ENCODE results near the gene DAB1.

Gene DAB1

GRCh38 chr1:57272601-57273000 lies 151.3 kb downstream of the DAB1 start:
- no peak for DNase-seq (ENCODE audit: low read depth, low spot score)

- DNase-seq (ENCODE audit: low read depth, low spot score) = no peak
These were observed 151.7 kb downstream of the DAB1 start for GRCh38 chr1:57272150-57272549.

GRCh38 chr1:57270927-57271698 lies 152.7 kb downstream of the DAB1 start:
- no peak for DNase-seq (ENCODE audit: low read depth, low spot score)

DNA sequence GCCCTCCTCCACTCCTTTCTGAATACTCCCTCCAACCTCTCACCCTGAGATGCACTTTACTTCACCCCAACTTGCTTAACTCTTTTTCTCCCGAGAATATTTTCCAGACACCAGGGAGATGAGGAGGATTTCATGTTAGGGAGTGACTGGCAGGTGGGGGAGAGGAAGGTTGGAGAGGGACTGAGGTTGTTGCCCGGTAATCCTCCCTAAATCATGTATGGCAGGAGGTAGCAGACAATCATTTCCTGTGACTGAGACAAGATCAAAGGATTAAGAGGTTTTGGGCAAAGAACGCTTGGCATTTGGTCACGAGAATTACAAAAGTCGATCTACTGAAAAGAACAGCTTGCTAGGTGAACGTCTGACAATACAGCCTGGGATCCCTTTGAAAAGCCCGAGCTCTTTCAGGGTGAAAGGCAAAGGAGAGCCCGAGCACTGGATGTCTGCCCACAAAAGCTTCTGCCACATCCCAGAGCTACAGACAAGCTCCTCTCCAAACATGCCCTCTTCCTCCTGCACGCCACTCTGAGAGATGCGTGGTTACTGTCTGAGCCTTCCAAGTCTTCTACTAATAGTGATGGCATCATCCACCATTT lies 154.1 kb downstream of the DAB1 start:
- no peak for DNase-seq (ENCODE audit: low read depth, low spot score)

- DNase-seq (ENCODE audit: low read depth, low spot score) = no peak
These were observed 158.8 kb downstream of the DAB1 start for GRCh38 chr1:57265104-57265503.

DNA sequence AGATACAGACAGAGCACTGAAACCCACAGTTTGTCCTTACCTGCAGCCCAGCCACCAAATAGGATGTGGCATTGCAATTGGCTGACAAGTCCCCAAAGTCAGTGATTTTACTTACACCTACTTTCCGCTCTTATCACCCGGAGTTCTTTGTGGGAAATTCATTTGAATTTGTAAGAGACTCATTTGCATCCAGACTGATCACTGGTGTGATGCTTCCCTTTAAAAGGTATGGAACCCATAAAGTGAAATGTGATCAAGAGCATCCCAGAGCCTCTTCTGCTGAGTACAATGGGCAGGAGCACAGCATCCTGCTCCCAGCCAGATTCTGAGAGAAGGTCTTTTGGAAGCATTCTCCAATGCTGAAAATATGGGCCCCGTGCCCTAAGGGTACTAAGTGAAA lies 161.4 kb downstream of the DAB1 start:
- no peak for DNase-seq (ENCODE audit: low read depth, low spot score)

DNA sequence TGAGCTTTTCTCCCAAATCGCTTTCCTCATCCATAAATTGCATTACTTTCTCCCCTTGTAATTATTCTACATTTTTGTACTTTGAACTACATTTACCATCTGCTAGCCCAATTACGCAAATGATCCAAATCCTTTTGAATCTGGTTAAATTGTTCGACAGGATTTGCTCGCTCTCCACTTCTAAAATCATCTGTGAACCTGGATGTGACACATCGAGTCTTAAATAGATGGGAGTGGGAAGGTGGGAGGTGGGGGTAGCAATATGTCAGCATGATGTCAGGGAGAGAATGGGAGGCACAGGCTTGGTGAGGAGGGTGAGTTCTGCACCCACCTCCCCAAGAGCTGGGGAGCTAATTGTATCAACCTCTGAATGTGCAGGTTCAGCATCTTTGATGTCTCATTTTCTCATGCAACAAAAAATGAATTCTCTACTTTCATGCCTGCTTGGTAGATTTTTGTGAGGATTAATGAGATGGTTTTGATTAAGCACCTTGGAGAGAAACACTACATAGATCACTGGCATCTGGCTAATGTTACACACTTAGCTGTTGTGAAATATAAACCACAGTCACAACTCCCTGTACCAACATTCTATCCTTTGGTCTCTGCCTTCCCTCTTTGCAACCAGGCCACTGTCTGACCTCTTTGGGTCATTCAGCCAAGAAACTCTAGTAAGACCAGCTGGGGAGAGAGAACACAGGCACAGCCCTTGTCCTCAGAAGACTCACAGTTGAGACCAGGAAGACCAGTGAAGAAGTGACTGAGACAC lies 165.1 kb downstream of the DAB1 start:
- DNase-seq (ENCODE audit: low read depth, low spot score) = no peak

- no peak for DNase-seq (ENCODE audit: low read depth, low spot score)
These were observed 167.9 kb downstream of the DAB1 start for GRCh38 chr1:57255945-57256344.

GRCh38 chr1:57254022-57254421 lies 169.8 kb downstream of the DAB1 start:
- DNase-seq (ENCODE audit: low read depth, low spot score) = no peak

GRCh38 chr1:57252597-57253294 lies 171.1 kb downstream of the DAB1 start:
- no peak for DNase-seq (ENCODE audit: low read depth, low spot score)

GRCh38 chr1:57250021-57250420 lies 173.8 kb downstream of the DAB1 start:
- DNase-seq (ENCODE audit: low read depth, low spot score) = no peak

DNA sequence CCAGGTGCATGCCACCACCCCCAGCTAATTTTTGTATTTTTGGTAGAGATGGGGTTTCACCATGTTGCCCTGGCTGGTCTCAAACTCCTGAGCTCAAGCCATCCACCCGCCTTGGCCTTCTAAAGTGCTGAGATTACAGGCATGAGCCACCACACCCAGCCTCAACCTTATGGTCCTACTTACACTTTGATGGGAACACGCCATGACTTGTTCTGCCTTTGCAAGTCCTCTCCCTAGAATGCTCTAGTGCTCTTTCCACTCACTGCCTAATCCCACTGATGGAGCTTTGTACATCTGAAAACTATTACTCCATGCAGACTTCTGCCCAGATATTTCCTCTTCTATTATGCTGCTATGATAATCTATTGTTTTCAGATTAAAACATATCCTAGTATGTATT lies 174.3 kb downstream of the DAB1 start:
- no peak for DNase-seq (ENCODE audit: low read depth, low spot score)

DNA sequence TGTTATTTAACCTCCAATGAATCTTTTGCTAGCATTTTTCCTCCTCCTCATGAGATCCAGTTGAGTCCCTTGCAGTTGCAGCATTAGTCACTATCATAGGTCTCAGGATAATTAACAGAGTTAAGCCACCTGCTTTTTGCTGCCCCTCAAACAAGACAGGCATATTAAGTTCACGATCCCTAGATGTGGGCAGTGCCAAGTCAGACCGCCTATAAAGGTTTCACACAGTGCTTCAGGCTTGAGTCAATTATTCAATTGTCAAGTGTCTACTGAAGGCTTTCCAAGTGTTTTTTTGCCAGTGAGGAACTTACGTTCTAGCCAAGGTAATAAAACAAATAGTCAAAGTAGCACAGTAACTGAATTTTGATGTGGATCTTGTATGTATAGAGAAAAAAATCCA lies 175.0 kb downstream of the DAB1 start:
- no peak for DNase-seq (ENCODE audit: low read depth, low spot score)

DNA sequence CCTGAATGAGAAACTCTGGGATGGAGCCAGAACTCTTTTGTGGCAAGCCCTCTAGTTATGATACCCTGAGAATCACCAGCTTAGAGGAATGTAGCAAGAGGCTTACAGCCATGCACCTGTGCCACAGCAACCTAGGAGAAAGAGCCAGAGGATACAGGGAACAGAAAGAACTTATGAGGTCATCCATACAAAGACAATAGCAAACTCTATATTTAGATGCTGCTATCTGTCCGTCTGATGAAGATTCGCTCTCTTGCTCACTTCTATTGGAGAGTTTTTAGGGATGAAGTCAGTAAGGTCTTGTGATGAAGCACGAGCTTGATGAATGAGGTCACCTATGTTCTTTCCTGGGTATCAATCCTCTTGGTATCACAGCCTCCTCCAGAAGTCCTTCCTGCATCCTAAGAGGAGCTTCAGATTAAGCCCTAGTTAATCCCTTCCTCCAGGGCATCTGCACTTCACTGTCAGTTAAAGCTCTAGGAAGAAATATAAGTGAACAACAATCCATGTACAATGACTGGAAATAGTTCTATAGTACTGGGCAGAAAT lies 185.6 kb downstream of the DAB1 start:
- DNase-seq (ENCODE audit: low read depth, low spot score) = no peak

- DNase-seq (ENCODE audit: low read depth, low spot score) = no peak
These were observed 187.9 kb downstream of the DAB1 start for GRCh38 chr1:57235730-57236510.

- DNase-seq (ENCODE audit: low read depth, low spot score) = no peak
These were observed 189.4 kb downstream of the DAB1 start for GRCh38 chr1:57234459-57234858.

DNA sequence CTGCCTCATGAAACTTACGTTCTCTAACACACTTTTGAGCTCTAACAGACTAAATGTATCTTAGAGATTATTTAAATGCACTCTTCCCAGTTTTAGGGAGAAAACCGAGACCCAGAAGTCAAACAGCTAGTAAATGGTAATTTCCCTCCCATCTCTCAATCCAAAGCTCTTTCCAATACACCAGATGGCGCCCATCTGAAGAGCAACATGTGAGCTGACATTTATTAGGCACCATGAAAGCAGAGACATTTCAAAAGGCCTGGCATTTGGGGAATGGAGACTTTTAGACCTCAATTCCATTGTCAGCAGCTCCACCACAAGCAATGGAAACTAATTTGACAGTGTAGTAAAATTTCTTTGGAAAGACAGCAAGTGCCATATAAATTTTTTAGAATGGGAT lies 191.4 kb downstream of the DAB1 start:
- no peak for DNase-seq (ENCODE audit: low read depth, low spot score)

DNA sequence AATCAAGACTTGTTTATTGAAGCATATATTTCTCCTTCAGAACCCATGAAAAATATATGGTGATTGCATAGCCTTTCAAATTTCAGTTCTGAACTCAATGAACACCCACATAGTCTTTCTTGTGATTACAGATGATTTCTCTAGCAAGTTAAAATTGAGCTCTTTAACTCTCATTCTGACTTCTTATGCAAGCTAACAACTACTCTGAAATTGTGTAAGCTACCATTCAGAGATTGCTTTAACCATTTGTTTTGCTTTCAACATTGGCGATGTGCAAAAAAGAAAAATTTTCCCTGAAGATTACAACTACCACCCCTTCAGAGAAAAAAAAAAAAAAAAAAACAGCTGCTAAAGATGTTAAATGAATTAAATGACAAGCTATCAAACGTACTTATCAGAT lies 193.9 kb downstream of the DAB1 start:
- DNase-seq (ENCODE audit: low read depth, low spot score) = no peak

DNA sequence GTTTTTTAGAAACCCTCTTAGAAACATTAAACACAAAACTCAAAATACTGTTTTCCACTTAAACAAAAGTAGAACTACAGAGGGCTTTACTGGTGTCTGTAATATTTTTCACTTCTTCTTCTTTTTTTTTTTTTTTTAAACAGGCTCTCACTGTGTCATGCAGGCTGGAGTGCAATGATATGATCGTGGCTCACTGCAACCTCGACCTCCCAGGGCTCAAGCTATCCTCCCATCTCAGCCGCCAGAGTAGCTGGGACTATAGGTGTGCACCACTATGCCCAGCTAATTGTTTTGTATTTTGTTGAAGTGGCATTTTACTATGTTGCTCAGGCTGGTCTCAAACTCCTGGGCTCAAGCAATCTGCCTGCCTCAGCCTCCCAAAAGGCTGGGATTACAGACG lies 194.8 kb downstream of the DAB1 start:
- DNase-seq (ENCODE audit: low read depth, low spot score) = no peak

DNA sequence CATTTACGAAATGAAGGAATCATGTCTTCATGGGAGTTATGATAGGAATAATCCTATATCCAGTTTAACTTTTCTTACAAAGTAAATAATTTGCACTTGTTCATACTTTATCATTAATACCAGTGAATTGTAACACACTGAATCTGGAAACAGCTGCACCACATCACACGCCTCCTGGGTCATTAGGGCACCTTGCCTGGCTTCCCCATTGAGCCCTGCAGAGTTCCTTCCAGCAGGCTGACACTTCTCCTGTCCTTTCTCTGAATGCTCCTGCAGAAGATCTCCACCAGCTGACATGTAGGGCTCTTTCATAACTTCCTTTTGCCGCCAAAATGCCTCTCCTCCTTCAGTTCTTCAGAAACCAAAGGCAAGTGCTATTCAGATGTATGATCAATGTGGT lies 201.1 kb downstream of the DAB1 start:
- DNase-seq (ENCODE audit: low read depth, low spot score) = no peak

DNA sequence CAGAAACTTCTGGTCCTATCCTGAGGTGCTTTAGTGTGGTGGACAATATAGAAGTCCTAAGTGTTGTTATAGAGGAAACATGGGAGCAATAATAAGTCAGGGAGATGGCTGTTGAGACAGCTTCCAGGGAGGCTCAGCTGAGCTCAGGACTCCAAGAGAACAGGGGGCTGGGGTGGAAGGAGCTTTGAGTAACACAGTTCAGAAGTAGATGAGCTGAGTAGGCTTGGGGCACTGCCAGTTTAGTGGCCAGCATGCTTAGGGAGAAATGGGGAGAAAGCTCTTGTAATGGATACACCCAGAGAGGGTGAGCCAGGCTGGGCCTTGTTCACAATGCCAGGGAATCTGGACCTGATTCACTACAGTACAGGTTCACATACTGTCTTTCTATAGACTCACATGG lies 201.6 kb downstream of the DAB1 start:
- DNase-seq (ENCODE audit: low read depth, low spot score) = no peak
